Stimulated activated naive B cell treated with anti-CD40 and anti-IgM and Interleukin-4, amounts not matched to agents 10 μg/mL and 1 μg/mL and 100 μg/mL, for 72 hours (primary cell): ENCODE data around the gene TRPV3.
"Not testable (repeated sequence)": the region's sequence is repeated elsewhere in the genome, so short reads cannot be mapped to it uniquely, and the experiment has no call there.

Experiments
- ATAC-seq, 2 donors: fragments of 150-1000 bp; cut with Tn5 transposase; replicated peaks; 2 replicates each; pipeline ENCODE4 v1.10.0; 2021; ENCODE audit warnings: moderate library complexity in 1 of 2
- DNase-seq: peaks from one replicate; pipeline ENCODE4 v3.0.0; 2021
- H3K27ac Mint-ChIP-seq: one replicate; pipeline ENCODE4 v1.8.0; 2022; ENCODE audit warnings: mild to moderate bottlenecking, mixed read lengths
- H3K27me3 Mint-ChIP-seq, 2 donors: one replicate each; pipeline ENCODE4 v1.8.0; 2022; ENCODE audit warnings: mixed read lengths in 2 of 2
- H3K36me3 Mint-ChIP-seq, 2 donors: one replicate each; pipeline ENCODE4 v1.8.0; 2022; ENCODE audit warnings: mixed read lengths in 2 of 2, mild to moderate bottlenecking in 1 of 2
- H3K4me1 Mint-ChIP-seq, 2 donors: one replicate each; pipeline ENCODE4 v1.8.0; 2022; ENCODE audit warnings: mixed read lengths in 2 of 2, mild to moderate bottlenecking in 1 of 2
- H3K4me3 Mint-ChIP-seq, 2 donors: one replicate each; pipeline ENCODE4 v1.8.0; 2022; ENCODE audit warnings: mild to moderate bottlenecking in 2 of 2, mixed read lengths in 2 of 2, moderate library complexity in 1 of 2
- H3K9me3 Mint-ChIP-seq, 2 donors: one replicate each; pipeline ENCODE4 v1.8.0; 2022; ENCODE audit warnings: mixed read lengths in 2 of 2, mild to moderate bottlenecking in 1 of 2

TRPV3 gene

GRCh38 chr17:3529817-3530741, 27.5 kb downstream of the TRPV3 start:
- H3K27ac Mint-ChIP-seq, result no peak overlapping the region
- peaks cover 1 to 4% of the 10 kb centered on the region in 2 donors for H3K36me3 Mint-ChIP-seq
- peaks cover 5 to 11% of the 10 kb centered on the region in 2 donors for H3K4me1 Mint-ChIP-seq
- H3K4me3 Mint-ChIP-seq, result no peak overlapping the region
- DNase-seq, result no peak
- H3K27me3 Mint-ChIP-seq, result peaks cover 12 to 32% of the 10 kb centered on the region in 2 donors
- no peak for ATAC-seq
- peaks cover 0 to 2% of the 10 kb centered on the region in 2 donors for H3K9me3 Mint-ChIP-seq

DNA sequence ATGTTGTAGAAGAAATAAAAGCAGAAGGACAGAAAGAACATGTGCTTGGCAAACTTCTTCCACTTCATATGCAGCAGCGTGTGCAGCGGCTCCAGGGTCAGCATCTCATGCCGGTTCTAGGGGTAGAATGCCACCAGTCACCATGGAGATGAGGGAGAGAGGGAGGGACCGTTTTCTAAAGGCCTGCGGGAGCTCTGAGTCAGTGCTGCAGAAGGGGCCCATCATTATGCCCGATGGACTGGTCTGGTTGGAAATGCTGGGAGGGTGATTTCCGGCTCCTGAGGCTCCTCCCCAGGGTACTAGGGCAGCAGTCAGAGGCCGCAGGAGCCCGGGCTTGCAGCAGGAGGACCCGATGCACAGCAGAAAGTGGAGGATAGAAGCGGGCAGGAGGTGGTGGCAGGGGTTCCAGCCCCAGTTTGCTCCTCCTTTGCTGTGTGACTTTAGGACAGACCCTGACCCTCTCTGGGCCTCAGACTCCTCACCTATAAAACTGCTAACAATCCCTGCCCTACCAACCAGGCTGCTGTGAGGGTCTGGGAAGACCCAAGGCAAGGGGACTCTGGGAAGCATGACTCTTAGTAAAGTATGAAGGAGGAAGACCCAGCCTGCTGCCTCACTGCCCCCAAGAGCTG, 28.6 kb downstream of the TRPV3 start:
- Mint-ChIP-seq H3K27ac (no peak overlapping the region), H3K36me3 (peaks cover 1 to 4% of the 10 kb centered on the region in 2 donors), H3K4me3 (no peak overlapping the region), H3K4me1 (peaks cover 0 to 5% of the 10 kb centered on the region in 2 donors), H3K9me3 (no peaks in the 10 kb centered on the region), H3K27me3 (peaks cover 12 to 26% of the 10 kb centered on the region in 2 donors)
- ATAC-seq, result no peak
- no peak for DNase-seq

DNA sequence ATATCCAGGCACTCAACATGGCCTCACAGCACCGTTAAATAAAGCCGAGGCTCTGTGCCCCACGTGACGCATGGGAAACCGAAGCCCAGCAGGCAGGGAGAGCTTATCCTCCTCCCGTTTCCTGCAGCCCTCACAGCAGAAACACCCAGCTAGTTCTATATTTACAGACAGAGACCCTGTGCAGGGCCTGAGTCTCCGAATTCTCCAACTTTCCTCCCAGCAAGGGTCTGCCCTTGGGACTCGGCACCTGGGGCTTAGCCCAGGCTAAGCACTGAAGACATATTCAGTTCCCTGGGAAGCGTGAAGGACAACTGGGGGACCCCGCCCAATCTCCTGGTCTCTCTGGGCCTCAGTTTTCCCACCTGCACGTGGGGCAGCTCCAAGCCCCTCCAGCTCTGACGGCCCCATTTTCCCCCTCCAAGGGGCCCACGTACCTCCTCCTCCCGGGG, 29.2 kb downstream of the TRPV3 start:
- Mint-ChIP-seq H3K27ac (no peak overlapping the region), H3K4me3 (no peak overlapping the region), H3K9me3 (no peaks in the 10 kb centered on the region), H3K4me1 (peaks cover 0 to 5% of the 10 kb centered on the region in 2 donors), H3K27me3 (peaks cover 12 to 26% of the 10 kb centered on the region in 2 donors), H3K36me3 (peaks cover 1 to 4% of the 10 kb centered on the region in 2 donors)
- no peak for ATAC-seq
- no peak for DNase-seq

- no peaks in the 10 kb centered on the region for H3K9me3 Mint-ChIP-seq
- H3K36me3 Mint-ChIP-seq, result peaks cover 1 to 4% of the 10 kb centered on the region in 2 donors
- no peak for ATAC-seq
- H3K4me1 Mint-ChIP-seq, result peaks cover 0 to under 1% of the 10 kb centered on the region in 2 donors
- no peak for DNase-seq
- H3K4me3 Mint-ChIP-seq, result no peak overlapping the region
- no peak overlapping the region for H3K27ac Mint-ChIP-seq
- H3K27me3 Mint-ChIP-seq, result peaks cover 7 to 26% of the 10 kb centered on the region in 2 donors
Observed at GRCh38 chr17:3527896-3528295, 29.7 kb downstream of the TRPV3 start.

DNA sequence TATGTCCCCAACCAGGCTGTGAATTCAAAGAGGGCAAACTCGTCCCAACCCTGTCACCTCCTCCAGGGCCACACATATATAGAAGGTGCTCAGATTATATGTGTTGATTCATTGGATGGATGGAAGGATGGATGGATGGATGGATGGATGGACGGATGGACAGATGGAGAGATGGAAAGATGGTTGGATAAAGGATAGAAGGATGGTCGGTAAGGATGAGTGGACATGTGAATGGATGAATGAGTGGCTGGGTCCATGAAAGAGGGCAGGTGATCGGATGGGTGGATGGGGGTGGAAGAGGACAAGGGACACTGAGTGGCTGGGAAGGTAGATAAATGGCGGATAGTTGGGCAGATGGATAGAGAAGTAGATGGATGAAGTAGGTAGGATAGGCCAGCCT, 30.1 kb downstream of the TRPV3 start:
- Mint-ChIP-seq H3K9me3 (no peaks in the 10 kb centered on the region), H3K36me3 (peaks cover under 1 to 4% of the 10 kb centered on the region in 2 donors), H3K27ac (no peak overlapping the region), H3K27me3 (peaks cover 6 to 23% of the 10 kb centered on the region in 2 donors), H3K4me3 (no peak overlapping the region), H3K4me1 (no peaks in the 10 kb centered on the region)
- no peak for DNase-seq
- no peak for ATAC-seq

DNA sequence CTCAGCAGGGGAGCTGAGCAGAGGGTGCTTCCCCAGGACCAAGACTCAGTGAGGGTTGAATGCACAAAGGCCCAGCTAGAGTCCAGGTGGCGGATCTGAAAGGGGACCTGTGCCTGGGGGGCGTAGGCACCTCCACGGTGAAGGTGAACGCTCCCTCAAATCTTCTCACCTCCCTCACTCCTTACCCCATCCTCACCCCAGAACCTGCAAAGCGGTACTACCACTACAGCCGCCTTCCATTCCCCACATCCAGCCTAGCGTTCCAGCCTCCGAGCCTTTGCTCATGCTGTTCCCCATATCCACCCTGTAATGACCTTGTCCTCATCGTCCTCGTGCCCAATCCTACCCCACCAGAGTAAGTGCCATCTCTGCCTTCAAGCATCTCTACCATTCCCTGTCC, 30.6 kb downstream of the TRPV3 start:
- Mint-ChIP-seq H3K4me3 (no peak overlapping the region), H3K27me3 (peaks cover 6 to 22% of the 10 kb centered on the region in 2 donors)
- no peak for ATAC-seq

GRCh38 chr17:3526491-3526890, 31.1 kb downstream of the TRPV3 start:
- Mint-ChIP-seq H3K36me3 (peaks cover 0 to 4% of the 10 kb centered on the region in 2 donors), H3K4me3 (no peak overlapping the region), H3K27ac (no peak overlapping the region), H3K9me3 (no peaks in the 10 kb centered on the region), H3K4me1 (no peaks in the 10 kb centered on the region), H3K27me3 (peaks cover 6 to 22% of the 10 kb centered on the region in 2 donors)
- DNase-seq, result no peak
- ATAC-seq, result no peak

More for the DNA sequence above, 30.6 kb downstream of the TRPV3 start:
- no peak for DNase-seq
- no peak overlapping the region for H3K27ac Mint-ChIP-seq
- H3K36me3 Mint-ChIP-seq, result peaks cover 0 to 4% of the 10 kb centered on the region in 2 donors
- H3K9me3 Mint-ChIP-seq, result no peaks in the 10 kb centered on the region
- no peaks in the 10 kb centered on the region for H3K4me1 Mint-ChIP-seq

GRCh38 chr17:3524024-3524423, 33.6 kb downstream of the TRPV3 start:
- Mint-ChIP-seq H3K9me3 (no peaks in the 10 kb centered on the region), H3K27me3 (peaks cover 6 to 27% of the 10 kb centered on the region in 2 donors), H3K36me3 (peaks cover 0 to 4% of the 10 kb centered on the region in 2 donors), H3K4me3 (no peak overlapping the region), H3K27ac (no peak overlapping the region), H3K4me1 (no peaks in the 10 kb centered on the region)
- ATAC-seq (no peak), DNase-seq (no peak)

GRCh38 chr17:3519472-3519871, 38.1 kb downstream of the TRPV3 start:
- H3K36me3 Mint-ChIP-seq, H3K9me3 Mint-ChIP-seq, H3K27ac Mint-ChIP-seq, ATAC-seq, H3K4me3 Mint-ChIP-seq, H3K4me1 Mint-ChIP-seq, DNase-seq: not testable (repeated sequence)
- H3K27me3 Mint-ChIP-seq, result peaks cover 0 to 19% of the 10 kb centered on the region in 2 donors

DNA sequence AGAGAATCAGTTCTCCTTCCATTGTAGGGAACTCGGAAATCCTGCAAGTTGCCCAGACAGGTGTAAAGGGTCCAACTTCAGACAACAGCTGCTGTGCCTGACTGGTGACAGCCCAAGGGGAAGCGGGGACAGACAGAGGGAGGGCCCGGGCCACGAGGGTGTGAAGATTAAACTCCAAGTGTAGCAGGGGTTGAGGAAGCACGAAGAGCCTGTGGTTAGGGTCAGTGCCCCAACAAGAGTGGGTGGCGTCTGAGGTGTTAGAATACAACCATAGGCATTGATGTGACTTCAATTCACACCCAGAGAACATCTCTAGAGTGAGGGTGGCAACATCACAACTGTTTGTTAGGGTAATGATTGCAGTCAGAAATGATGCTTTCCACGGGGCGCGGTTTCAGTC, 42.7 kb downstream of the TRPV3 start:
- DNase-seq (no peak), ATAC-seq (no peak)
- Mint-ChIP-seq H3K36me3 (peaks cover 0 to 9% of the 10 kb centered on the region in 2 donors), H3K9me3 (no peaks in the 10 kb centered on the region), H3K27ac (no peak overlapping the region), H3K4me1 (no peaks in the 10 kb centered on the region), H3K4me3 (no peak overlapping the region), H3K27me3 (peaks cover 0 to 26% of the 10 kb centered on the region in 2 donors)

DNA sequence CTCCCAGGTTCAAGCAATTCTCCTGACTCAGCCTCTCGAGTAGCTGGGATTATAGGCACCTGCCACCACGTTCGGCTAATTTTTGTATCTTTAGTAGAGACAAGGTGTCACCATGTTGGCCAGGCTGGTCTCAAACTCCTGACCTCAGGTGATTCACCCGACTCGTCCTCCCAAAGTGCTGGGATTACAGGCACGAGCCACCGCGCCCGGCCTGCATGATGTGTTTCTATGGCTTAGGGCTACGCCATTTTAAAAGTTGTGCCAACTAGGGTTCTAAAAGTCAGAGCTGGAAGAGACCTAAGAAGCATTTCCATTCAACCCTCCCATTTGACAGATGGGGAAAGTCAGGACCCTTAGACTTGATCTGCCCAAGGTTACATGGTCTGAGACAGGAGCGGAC, 43.4 kb downstream of the TRPV3 start:
- not testable (repeated sequence) for ATAC-seq, H3K4me3 Mint-ChIP-seq, H3K4me1 Mint-ChIP-seq, H3K36me3 Mint-ChIP-seq, H3K9me3 Mint-ChIP-seq, DNase-seq, H3K27ac Mint-ChIP-seq
- peaks cover 3 to 26% of the 10 kb centered on the region in 2 donors for H3K27me3 Mint-ChIP-seq

DNA sequence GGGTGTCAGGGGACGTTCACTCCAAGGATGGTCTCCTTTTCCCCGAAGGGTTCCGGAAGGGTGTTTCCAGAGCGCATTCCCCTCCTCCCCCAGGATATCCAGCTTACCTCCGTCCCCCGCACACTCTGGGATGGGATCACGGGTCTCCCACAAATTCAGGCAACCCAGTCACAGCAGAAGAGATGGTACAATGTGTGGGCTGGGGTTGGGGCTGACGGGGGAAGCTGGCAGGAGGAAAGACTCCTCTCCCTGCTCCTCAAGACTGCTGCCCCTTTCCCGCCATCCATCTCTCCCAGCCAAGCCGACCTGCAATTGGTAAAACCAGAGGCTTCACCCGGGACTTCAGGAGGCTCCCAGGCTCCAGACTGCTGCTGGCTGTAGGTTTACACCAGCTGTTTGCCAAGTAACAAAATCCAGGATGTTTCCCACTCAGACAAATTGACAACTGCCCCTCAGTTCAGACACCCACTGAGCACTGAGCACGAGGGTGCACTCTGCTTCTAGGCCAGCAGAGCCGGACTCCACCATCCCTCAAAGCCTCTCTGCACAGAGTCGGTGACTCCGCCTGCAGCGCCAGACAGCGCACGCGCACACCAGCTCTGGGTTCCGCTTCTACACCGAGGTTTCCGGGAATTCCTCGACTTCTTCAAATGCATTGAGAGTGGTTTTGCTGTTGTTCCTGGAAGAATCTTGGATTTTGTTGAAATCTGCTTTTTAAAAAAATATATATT, 44.1 kb downstream of the TRPV3 start:
- H3K27me3 Mint-ChIP-seq, result peaks cover 3 to 26% of the 10 kb centered on the region in 2 donors
- no peak for DNase-seq
- peaks cover 3 to 4% of the 10 kb centered on the region in 2 donors for H3K9me3 Mint-ChIP-seq
- H3K36me3 Mint-ChIP-seq, result peaks cover 0 to 9% of the 10 kb centered on the region in 2 donors
- no peaks in the 10 kb centered on the region for H3K4me1 Mint-ChIP-seq
- no peak overlapping the region for H3K27ac Mint-ChIP-seq
- H3K4me3 Mint-ChIP-seq, result no peak overlapping the region
- ATAC-seq, result no peak

- ATAC-seq (no peak), DNase-seq (no peak)
- H3K4me3 Mint-ChIP-seq, result no peak overlapping the region
- H3K36me3 Mint-ChIP-seq, result peaks cover 0 to 3% of the 10 kb centered on the region in 2 donors
- H3K27me3 Mint-ChIP-seq, result peaks cover 3 to 27% of the 10 kb centered on the region in 2 donors
- H3K27ac Mint-ChIP-seq, result no peak overlapping the region
- H3K9me3 Mint-ChIP-seq, result peaks cover 3 to 4% of the 10 kb centered on the region in 2 donors
- no peaks in the 10 kb centered on the region for H3K4me1 Mint-ChIP-seq
Observed at GRCh38 chr17:3512505-3513171, 45.0 kb downstream of the TRPV3 start.
